ENCODE measurements around the gene FBXO48.

Gene FBXO48

GRCh38 chr2:68414876-68415275 lies 52.2 kb downstream of the FBXO48 start:
- DNase-seq (ENCODE audit: low read depth in 1 of 2, low spot score in 1 of 2) = no peak

GRCh38 chr2:68414452-68414851 lies 52.6 kb downstream of the FBXO48 start:
- no peak for DNase-seq (ENCODE audit: low read depth in 1 of 2, low spot score in 1 of 2)

- no peak for DNase-seq (ENCODE audit: low read depth in 1 of 2, low spot score in 1 of 2)
Observed at GRCh38 chr2:68413466-68413865, 53.6 kb downstream of the FBXO48 start.

DNA sequence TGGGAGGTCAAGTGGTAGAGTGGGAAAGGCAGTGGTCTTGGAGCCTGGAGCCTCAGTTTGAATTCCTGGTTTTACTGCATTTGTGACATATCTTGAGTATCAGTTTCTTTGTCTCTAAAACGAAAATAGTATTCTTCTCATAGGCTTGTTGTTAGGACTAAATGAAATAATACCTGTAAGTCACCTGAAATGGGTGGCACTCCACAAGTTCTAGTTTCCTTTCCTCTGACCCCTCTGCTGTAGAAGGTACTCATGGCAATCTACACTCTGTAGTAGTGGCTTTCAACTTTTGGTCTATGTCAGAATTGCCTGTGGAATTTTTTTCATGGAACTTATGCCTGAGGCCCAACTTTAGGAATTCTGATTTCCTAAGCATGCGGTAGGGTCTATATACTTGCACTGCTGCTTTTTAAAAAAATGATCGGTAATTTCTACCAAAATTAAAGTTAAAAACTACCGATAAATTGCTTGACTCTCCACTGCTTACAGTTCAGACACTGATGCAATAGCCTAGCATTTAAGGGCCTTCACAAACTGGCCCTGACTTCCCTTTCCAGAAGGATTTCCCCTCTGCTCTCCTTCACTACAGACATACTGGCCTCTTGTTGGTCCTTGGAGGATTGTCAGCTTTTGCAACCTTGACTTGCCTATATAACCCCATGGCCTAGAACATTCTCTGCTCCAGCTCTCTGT lies 54.8 kb downstream of the FBXO48 start:
- no peak for DNase-seq (ENCODE audit: low read depth in 1 of 2, low spot score in 1 of 2)

- no peak for DNase-seq (ENCODE audit: low read depth in 1 of 2, low spot score in 1 of 2)
Observed at GRCh38 chr2:68411397-68412126, 55.5 kb downstream of the FBXO48 start.

Data from stimulated activated CD4-positive, alpha-beta T cell treated with anti-CD3 and anti-CD28 coated beads, Interleukin-15, amount 100 ng/mL, for 1 hour (primary cell).